Measurements from ENCODE around the gene SLC17A9.
"Not testable (repeated sequence)": the region's sequence is repeated elsewhere in the genome, so short reads cannot be mapped to it uniquely, and the experiment has no call there.

The SLC17A9 gene

GRCh38 chr20:62956387-62957135 lies 4.1 kb downstream of the SLC17A9 start:
- DNase-seq (ENCODE audit: low spot score): no peak

GRCh38 chr20:62957136-62958117 lies 4.9 kb downstream of the SLC17A9 start:
- DNase-seq (ENCODE audit: low spot score): no peak

DNA sequence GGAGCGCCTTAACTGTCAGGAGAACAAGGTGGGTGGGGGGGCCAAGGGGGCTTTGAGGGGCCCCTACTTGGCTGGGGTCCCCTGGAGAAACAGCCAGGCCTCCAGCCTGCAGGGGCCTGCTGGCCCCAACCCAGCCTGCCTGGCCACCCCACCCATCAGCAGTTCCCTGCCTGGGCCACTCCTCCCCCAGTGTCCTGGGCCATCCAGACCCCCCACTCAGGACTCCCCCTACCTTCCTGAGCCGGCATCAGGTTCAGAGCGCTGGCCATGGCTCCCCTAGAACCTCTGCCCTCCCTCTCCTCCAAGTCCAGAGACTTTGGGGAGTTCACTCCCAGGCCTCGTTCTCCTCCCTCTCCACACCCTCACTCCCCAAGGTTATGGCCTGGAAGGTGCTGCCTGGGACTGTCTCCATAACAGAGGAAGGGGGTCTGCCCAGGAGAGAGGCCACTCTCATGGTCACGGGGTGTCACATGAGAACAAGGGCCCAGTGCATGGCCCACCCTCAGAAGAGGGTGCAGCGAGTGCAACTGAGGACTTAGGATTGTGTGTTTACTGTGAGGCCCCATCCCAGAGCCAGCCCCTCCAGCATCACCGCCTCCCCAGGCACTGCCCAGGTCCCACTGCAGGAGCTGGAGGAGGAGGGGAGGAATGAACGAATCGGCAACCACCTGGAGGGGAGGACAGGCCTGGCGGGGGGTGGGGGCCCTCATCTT lies 6.0 kb downstream of the SLC17A9 start:
- no peak for DNase-seq (ENCODE audit: low spot score)

- DNase-seq (ENCODE audit: low spot score): no peak
Measured at GRCh38 chr20:62959101-62959971, 6.8 kb downstream of the SLC17A9 start.

DNA sequence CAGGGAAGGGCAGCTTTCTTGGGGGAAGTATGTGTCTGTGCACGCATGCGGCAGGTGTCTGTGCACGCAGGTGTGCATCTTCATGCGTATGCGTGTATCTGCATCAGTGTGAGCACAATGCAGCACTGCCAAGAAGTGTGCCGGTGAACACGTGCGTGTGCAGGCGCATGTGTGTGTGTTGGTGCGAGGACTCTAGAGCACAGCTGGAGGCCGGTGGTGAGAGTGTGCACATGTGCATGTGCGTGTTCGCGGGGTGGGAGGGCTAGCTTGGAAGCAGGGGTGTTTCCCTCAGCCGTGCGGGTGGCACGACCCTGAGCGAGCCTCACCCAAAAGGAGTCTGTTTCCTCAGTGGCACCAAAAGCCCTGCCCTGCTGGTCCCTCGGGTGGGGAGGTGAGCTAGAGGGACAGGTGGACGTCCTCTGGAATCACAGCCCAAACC lies 7.5 kb downstream of the SLC17A9 start:
- no peak for DNase-seq (ENCODE audit: low spot score)

DNA sequence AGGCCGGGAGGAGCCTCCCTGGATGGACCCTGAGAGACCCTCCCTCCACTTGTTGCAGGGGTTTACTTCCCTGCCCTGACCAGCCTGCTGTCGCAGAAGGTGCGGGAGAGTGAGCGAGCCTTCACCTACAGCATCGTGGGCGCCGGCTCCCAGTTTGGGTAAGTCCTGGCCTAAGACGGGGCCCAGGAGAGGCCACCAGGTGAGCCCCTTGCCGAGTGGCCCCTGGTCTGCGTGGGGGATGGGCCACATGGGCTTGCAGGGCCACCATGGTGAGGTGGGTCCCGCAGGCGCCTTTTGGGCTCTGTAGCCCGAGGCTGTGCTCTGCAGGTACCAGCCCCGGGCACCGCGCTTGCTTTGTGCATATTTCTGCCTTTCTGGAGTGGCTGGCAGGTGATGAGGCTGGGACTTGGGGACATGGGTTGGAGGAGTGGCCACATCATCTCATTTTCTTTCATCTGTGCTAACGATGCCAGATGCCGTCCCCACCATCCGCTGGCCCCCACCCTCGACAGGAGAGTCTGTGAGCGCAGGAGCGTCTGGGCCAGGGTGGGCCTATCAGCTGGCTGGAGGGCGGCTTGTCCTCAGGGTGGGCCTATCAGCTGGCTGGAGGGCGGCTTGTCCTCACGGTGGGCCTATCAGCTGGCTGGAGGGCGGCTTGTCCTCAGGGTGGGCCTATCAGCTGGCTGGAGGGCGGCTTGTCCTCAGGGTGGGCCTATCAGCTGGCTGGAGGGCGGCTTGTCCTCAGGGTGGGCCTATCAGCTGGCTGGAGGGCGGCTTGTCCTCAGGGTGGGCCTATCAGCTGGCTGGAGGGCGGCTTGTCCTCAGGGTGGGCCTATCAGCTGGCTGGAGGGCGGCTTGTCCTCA lies 8.2 kb downstream of the SLC17A9 start:
- not testable (repeated sequence) for DNase-seq (ENCODE audit: low spot score)

GRCh38 chr20:62961310-62961783 lies 8.8 kb downstream of the SLC17A9 start:
- no peak for DNase-seq (ENCODE audit: low spot score)

DNA sequence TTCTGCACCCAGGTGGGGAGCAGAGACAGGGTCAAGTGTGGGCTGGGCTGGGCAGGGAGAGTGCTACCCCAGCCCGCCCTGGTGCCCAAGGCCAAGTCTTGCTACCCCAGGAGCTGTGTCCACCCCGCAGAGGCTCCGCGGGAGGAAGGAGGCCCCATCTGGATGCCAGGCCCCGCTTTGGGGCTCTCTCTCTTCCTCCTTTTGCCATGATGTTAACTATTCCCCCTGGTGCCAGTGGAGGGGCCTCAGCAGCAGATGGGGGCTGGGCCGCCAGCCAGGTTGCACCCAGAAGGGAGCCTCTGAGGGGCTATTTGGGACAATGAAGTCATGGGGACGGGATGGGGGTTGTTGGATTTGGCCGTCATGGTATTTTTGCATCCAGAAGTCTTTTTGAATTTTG lies 9.3 kb downstream of the SLC17A9 start:
- DNase-seq (ENCODE audit: low spot score): no peak

DNA sequence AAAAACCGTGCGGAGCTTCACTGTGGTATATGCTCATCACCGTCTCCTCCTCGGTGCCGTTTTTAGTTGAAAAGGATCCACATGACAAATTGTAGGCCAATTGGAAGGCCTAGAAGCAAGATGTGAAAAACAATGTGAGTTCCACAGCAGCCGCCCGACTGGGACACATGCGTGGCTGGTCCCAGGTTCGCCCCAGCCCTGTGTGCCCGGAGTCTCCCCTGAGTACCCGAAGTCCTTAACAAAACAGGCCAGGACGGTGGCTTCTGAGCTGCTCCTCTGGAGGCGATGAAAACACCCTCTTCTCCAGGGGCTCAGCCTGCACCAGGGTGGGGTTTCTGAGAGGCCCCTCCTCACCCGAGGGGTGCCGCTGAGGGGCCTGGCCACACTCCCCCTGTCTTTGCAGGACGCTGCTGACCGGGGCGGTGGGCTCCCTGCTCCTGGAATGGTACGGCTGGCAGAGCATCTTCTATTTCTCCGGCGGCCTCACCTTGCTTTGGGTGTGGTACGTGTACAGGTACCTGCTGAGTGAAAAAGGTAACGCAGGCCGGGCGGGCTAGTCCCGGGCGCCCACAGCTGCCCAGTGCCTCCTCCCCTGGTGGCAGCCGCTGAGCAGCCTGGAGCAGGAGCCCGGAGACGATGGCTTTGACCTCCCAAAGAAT lies 9.8 kb downstream of the SLC17A9 start:
- DNase-seq (ENCODE audit: low spot score): no peak

DNA sequence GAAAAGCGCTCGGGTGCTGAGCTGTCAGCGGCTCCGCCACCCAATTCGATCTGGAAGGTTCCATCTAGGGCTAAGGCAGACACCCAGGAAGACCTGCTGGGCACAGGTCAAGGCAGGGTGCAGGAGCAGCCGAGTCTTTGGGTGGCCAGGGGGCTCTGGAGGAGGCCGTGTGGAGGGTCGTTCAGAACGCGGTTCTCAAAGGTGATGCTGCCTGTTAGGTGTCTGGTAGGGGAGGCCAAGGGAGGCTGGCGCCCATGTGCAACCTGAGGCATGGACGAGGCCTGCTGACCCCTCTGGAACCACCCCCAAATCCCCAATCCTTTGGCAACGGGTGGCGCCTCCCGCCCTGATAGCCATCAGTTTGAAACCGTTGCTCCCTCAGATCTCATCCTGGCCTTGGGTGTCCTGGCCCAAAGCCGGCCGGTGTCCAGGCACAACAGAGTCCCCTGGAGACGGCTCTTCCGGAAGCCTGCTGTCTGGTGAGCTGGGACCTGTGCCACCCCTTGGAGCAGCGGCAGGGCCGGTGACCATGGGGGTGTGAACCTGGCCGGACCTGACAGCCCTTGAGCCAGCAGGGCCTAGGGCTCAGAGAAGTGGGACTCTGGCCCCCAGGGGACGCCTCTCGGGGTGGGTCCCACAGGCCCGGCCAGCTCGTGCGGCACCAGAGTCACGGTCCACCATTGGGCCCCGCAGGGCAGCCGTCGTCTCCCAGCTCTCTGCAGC lies 10.5 kb downstream of the SLC17A9 start:
- DNase-seq (ENCODE audit: low spot score): no peak

DNA sequence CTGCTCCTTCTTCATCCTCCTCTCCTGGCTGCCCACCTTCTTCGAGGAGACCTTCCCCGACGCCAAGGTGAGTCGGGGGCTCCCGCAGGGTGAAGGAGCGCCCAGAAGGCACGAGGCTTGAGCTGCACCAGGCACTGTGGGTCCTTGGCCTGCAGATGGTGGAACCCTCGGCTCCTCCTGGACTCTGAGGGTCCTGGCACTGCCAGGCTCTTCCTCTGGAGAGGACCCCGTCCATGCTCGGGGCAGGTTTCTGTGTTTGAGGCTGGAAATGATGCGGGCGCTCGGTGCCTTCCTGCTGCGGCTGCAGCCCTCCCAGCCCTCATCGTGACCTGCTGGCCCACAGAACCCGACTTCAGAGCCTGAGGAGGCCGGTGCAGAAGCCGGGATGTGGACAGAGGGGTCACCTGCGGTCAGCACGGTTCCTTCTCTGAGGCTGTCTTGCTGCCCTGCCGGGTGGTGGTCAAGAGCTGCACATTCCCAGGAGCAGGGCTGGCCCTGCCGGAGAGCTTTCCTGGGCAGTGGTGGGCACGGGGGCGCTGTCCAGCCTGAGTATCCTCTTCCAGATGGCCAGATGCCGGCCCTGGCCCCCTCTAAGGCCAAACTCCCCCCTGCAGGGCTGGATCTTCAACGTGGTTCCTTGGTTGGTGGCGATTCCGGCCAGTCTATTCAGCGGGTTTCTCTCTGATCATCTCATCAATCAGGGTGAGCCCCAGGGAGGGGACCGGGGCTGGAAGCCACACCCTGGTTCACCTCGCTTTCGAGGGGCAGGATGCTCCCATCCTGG lies 11.3 kb downstream of the SLC17A9 start:
- DNase-seq (ENCODE audit: low spot score): no peak

- DNase-seq (ENCODE audit: low spot score): no peak
Measured at GRCh38 chr20:62964700-62965099, 12.2 kb downstream of the SLC17A9 start.

DNA sequence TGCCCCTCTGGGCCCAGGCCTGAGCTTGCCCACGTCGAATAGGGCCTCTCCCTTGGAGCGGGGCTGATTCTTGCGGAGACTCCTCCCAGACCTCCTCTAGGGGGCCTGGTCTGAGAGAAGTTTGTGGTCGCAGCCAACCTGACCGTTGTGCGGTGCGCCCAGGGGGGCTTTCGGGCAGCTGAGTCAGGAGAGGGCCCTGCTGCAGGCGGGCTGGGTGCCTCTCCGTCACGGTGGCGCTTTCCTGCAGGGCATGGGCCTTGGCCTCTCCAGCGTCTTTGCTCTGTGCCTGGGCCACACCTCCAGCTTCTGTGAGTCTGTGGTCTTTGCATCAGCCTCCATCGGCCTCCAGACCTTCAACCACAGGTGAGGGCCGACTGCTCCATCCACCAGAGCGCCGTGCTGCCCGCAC lies 12.9 kb downstream of the SLC17A9 start:
- no peak for DNase-seq (ENCODE audit: low spot score)

- no peak for DNase-seq (ENCODE audit: low spot score)
Measured at GRCh38 chr20:62966212-62967148, 14.0 kb downstream of the SLC17A9 start.

- no peak for DNase-seq (ENCODE audit: low spot score)
Measured at GRCh38 chr20:62967149-62967501, 14.6 kb downstream of the SLC17A9 start.

DNA sequence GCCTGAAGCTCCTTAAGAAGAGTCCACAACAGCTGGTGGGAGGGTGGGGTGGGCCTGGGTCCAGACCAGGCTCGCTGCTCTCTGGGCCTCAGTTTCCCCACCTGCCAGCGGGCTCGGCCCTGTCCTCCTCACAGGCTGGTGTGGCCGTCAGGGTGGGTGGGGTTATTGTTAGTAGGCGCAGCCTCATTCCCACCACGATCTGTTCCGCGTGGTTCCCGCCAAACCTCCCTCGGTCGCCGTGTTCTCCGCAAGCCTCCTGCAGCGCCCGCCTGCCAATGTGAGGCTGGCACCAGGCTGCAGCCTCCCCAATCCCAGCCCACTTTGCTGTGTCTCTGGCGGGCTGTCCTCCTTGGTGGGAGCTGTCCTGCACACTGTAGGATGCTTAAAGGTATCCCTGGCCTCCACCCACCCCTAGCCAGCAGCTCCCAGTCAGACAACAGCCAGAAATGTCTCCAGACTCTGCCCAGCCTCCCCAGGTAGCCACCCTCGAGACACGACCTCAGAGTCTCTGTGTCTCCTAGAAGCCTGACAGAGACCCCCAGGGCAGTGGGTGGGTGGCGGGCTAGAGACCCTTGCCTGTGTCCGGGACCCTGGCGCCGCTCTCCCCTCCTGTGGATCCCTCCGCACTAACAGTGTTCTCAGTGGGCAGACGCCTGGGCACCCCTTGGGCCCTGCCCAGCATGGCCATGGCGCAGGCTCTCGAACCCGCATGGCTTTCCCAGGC lies 15.3 kb downstream of the SLC17A9 start:
- DNase-seq (ENCODE audit: low spot score): no peak
